Natural killer cell treated with Interleukin-12 subunit alpha and Interleukin-12 subunit beta and Interleukin-15 and Interleukin-18, amount 100 ng/mL, for 72 hours (primary cell): Measurements from ENCODE around the gene KATNB1. TPM values are rescaled to one million over a fixed set of nuclear protein-coding genes. Genes with fewer than 3 reads are reported as not detected.
"Not testable (repeated sequence)": the region's sequence is repeated elsewhere in the genome, so short reads cannot be mapped to it uniquely, and the experiment has no call there.

Source experiments
- ATAC-seq, 2 donors: fragments of 150-1000 bp; cut with Tn5 transposase in 1 of 2; sonication (Bioruptor Pico), chemical (Tn5 transposase) in 1 of 2; 2 replicates each; pipeline ENCODE4 v1.10.0; 2021
- DNase-seq: peaks from one replicate; pipeline ENCODE4 v3.0.0; 2022; ENCODE audit warnings: low spot score
- H3K27ac Mint-ChIP-seq, 2 donors: 1 replicate in 1 of 2; 2 replicates in 1 of 2; pipeline ENCODE4 v1.8.0; 2022; ENCODE audit warnings: mixed read lengths in 2 of 2, mild to moderate bottlenecking in 1 of 2, moderate library complexity in 1 of 2
- H3K27me3 Mint-ChIP-seq, 2 donors: 1 replicate in 1 of 2; 2 replicates in 1 of 2; pipeline ENCODE4 v1.8.0; 2022; ENCODE audit warnings: mixed read lengths in 2 of 2
- H3K36me3 Mint-ChIP-seq: one replicate; pipeline ENCODE4 v1.8.0; 2022; ENCODE audit warnings: mixed read lengths
- H3K4me1 Mint-ChIP-seq, 2 donors: 1 replicate in 1 of 2; 2 replicates in 1 of 2; pipeline ENCODE4 v1.8.0; 2022; ENCODE audit warnings: low read depth in 2 of 2, mixed read lengths in 2 of 2, mild to moderate bottlenecking in 1 of 2
- H3K4me3 Mint-ChIP-seq: one replicate; pipeline ENCODE4 v1.8.0; 2022; ENCODE audit warnings: mixed read lengths
- H3K9me3 Mint-ChIP-seq: 2 replicates; pipeline ENCODE4 v1.8.0; 2022; ENCODE audit warnings: mixed read lengths
- total RNA-seq, 2 donors: library from RNA; stranded (reverse); gene quantifications; one replicate each; pipeline ENCODE4 v1.2.3, GENCODE V29; 2022

The KATNB1 gene
- total RNA-seq, 2 donors from 2014 or later = 33.7 to 65.3 TPM

- no peaks in the 10 kb centered on the region for H3K9me3 Mint-ChIP-seq
- DNase-seq (no peak), ATAC-seq (no peak)
- H3K27me3 Mint-ChIP-seq = no peaks in the 10 kb centered on the region
- H3K4me3 Mint-ChIP-seq = no peak overlapping the region
- H3K27ac Mint-ChIP-seq = no peak overlapping the region
- H3K4me1 Mint-ChIP-seq = peaks cover 0 to 4% of the 10 kb centered on the region in 2 donors
- H3K36me3 Mint-ChIP-seq = no peaks in the 10 kb centered on the region
These were observed 9.6 kb upstream of the KATNB1 start for GRCh38 chr16:57725976-57726375.

GRCh38 chr16:57726433-57726947 is 9.1 kb upstream of the KATNB1 start:
- H3K36me3 Mint-ChIP-seq = no peaks in the 10 kb centered on the region
- H3K27me3 Mint-ChIP-seq = no peaks in the 10 kb centered on the region
- H3K9me3 Mint-ChIP-seq = no peaks in the 10 kb centered on the region
- H3K27ac Mint-ChIP-seq = no peak overlapping the region
- DNase-seq = no peak
- ATAC-seq = no peak
- peaks cover 0 to 7% of the 10 kb centered on the region in 2 donors for H3K4me1 Mint-ChIP-seq
- no peak overlapping the region for H3K4me3 Mint-ChIP-seq

- no peaks in the 10 kb centered on the region for H3K36me3 Mint-ChIP-seq
- no peak overlapping the region for H3K27ac Mint-ChIP-seq
- H3K4me3 Mint-ChIP-seq = no peak overlapping the region
- DNase-seq = no peak
- H3K4me1 Mint-ChIP-seq = peaks cover 0 to 8% of the 10 kb centered on the region in 2 donors
- H3K27me3 Mint-ChIP-seq = no peaks in the 10 kb centered on the region
- no peaks in the 10 kb centered on the region for H3K9me3 Mint-ChIP-seq
- no peak for ATAC-seq
These were observed 8.0 kb upstream of the KATNB1 start for GRCh38 chr16:57727610-57728009.

GRCh38 chr16:57728336-57729181 is 7.0 kb upstream of the KATNB1 start:
- H3K9me3 Mint-ChIP-seq = no peaks in the 10 kb centered on the region
- ATAC-seq (no peak), DNase-seq (no peak)
- no peak overlapping the region for H3K27ac Mint-ChIP-seq
- peaks cover 0 to 10% of the 10 kb centered on the region in 2 donors for H3K4me1 Mint-ChIP-seq
- H3K36me3 Mint-ChIP-seq = peaks cover 5% of the 10 kb centered on the region
- no peaks in the 10 kb centered on the region for H3K27me3 Mint-ChIP-seq
- H3K4me3 Mint-ChIP-seq = no peak overlapping the region

GRCh38 chr16:57729182-57729484 is 6.4 kb upstream of the KATNB1 start:
- H3K27ac Mint-ChIP-seq = no peak overlapping the region
- H3K27me3 Mint-ChIP-seq = no peaks in the 10 kb centered on the region

GRCh38 chr16:57729852-57730251 is 5.7 kb upstream of the KATNB1 start:
- H3K9me3 Mint-ChIP-seq, H3K4me1 Mint-ChIP-seq, H3K36me3 Mint-ChIP-seq, ATAC-seq, H3K27me3 Mint-ChIP-seq, H3K27ac Mint-ChIP-seq, DNase-seq, H3K4me3 Mint-ChIP-seq: not testable (repeated sequence)

More at GRCh38 chr16:57729182-57729484, 6.4 kb upstream of the KATNB1 start:
- ATAC-seq (no peak), DNase-seq (no peak)
- Mint-ChIP-seq H3K9me3 (no peaks in the 10 kb centered on the region), H3K4me1 (peaks cover 0 to 10% of the 10 kb centered on the region in 2 donors), H3K4me3 (no peak overlapping the region), H3K36me3 (peaks cover 5% of the 10 kb centered on the region)

GRCh38 chr16:57730771-57731730 is 4.5 kb upstream of the KATNB1 start:
- peaks cover 7 to 14% of the 10 kb centered on the region in 2 donors for H3K4me1 Mint-ChIP-seq
- no peak for ATAC-seq
- no peak for DNase-seq
- H3K4me3 Mint-ChIP-seq = no peak overlapping the region
- no peaks in the 10 kb centered on the region for H3K27me3 Mint-ChIP-seq
- H3K36me3 Mint-ChIP-seq = peaks cover 5% of the 10 kb centered on the region
- H3K9me3 Mint-ChIP-seq = no peaks in the 10 kb centered on the region
- peak overlapping the region in 1 of 2 donors; percentile 41 for H3K27ac Mint-ChIP-seq

GRCh38 chr16:57732037-57732436 is 3.5 kb upstream of the KATNB1 start:
- no peak overlapping the region for H3K4me3 Mint-ChIP-seq

GRCh38 chr16:57732714-57733113 is 2.9 kb upstream of the KATNB1 start:
- Mint-ChIP-seq H3K9me3 (no peaks in the 10 kb centered on the region), H3K4me1 (peaks cover 21 to 31% of the 10 kb centered on the region in 2 donors), H3K27me3 (no peaks in the 10 kb centered on the region), H3K27ac (peak overlapping the region; percentile 45 to 67), H3K4me3 (peak overlapping the region; percentile 54), H3K36me3 (peaks cover 5% of the 10 kb centered on the region)
- DNase-seq (no peak), ATAC-seq (no peak)

More at GRCh38 chr16:57732037-57732436, 3.5 kb upstream of the KATNB1 start:
- H3K36me3 Mint-ChIP-seq = peaks cover 5% of the 10 kb centered on the region
- H3K9me3 Mint-ChIP-seq = no peaks in the 10 kb centered on the region
- H3K4me1 Mint-ChIP-seq = peaks cover 17 to 24% of the 10 kb centered on the region in 2 donors
- DNase-seq (no peak), ATAC-seq (no peak)
- H3K27me3 Mint-ChIP-seq = no peaks in the 10 kb centered on the region
- peak overlapping the region in 1 of 2 donors; percentile 41 for H3K27ac Mint-ChIP-seq

GRCh38 chr16:57734308-57734924 is 1.2 kb upstream of the KATNB1 start:
- Mint-ChIP-seq H3K4me3 (peak overlapping the region; percentile 95), H3K27me3 (no peaks in the 10 kb centered on the region), H3K4me1 (peaks cover 22 to 31% of the 10 kb centered on the region in 2 donors), H3K9me3 (no peaks in the 10 kb centered on the region), H3K36me3 (peaks cover 5% of the 10 kb centered on the region), H3K27ac (peak overlapping the region; percentile 78 to 85)
- DNase-seq = no peak
- no peak for ATAC-seq

- peak; percentile 98 for DNase-seq
- H3K36me3 Mint-ChIP-seq = peaks cover 5% of the 10 kb centered on the region
- peaks cover 22 to 31% of the 10 kb centered on the region in 2 donors for H3K4me1 Mint-ChIP-seq
- no peaks in the 10 kb centered on the region for H3K27me3 Mint-ChIP-seq
- ATAC-seq = peak; percentile 95 to 96
- H3K27ac Mint-ChIP-seq = peak overlapping the region; percentile 78 to 85
- H3K4me3 Mint-ChIP-seq = peak overlapping the region; percentile 95
- no peaks in the 10 kb centered on the region for H3K9me3 Mint-ChIP-seq
These were observed 430 bp upstream of the KATNB1 start for GRCh38 chr16:57734925-57735754.

GRCh38 chr16:57736419-57737351 is 1.1 kb downstream of the KATNB1 start:
- peaks cover 5% of the 10 kb centered on the region for H3K36me3 Mint-ChIP-seq
- no peak for ATAC-seq

More at GRCh38 chr16:57736419-57737351, 1.1 kb downstream of the KATNB1 start:
- no peaks in the 10 kb centered on the region for H3K9me3 Mint-ChIP-seq
- no peaks in the 10 kb centered on the region for H3K27me3 Mint-ChIP-seq
- peaks cover 22 to 27% of the 10 kb centered on the region in 2 donors for H3K4me1 Mint-ChIP-seq
- peak overlapping the region; percentile 95 for H3K4me3 Mint-ChIP-seq
- no peak for DNase-seq
- H3K27ac Mint-ChIP-seq = peak overlapping the region; percentile 78 to 85
